ENCODE results near the gene SLC2A5.
"Not testable (repeated sequence)": the region's sequence is repeated elsewhere in the genome, so short reads cannot be mapped to it uniquely, and the experiment has no call there.

The SLC2A5 gene

GRCh38 chr1:9004031-9004699 is 65.3 kb downstream of the SLC2A5 start:
- peak; percentile 19 for DNase-seq

- DNase-seq: not testable (repeated sequence)
These were observed 67.2 kb downstream of the SLC2A5 start for GRCh38 chr1:9002215-9002560.

GRCh38 chr1:9001534-9002214 is 67.8 kb downstream of the SLC2A5 start:
- not testable (repeated sequence) for DNase-seq

- DNase-seq: not testable (repeated sequence)
These were observed 75.3 kb downstream of the SLC2A5 start for GRCh38 chr1:8993962-8994675.

- no peak for DNase-seq
These were observed 76.3 kb downstream of the SLC2A5 start for GRCh38 chr1:8992936-8993687.

- peak; percentile 55 for DNase-seq
These were observed 79.6 kb downstream of the SLC2A5 start for GRCh38 chr1:8989821-8990220.

GRCh38 chr1:8989061-8989460 is 80.4 kb downstream of the SLC2A5 start:
- no peak for DNase-seq

GRCh38 chr1:8988618-8988967 is 80.8 kb downstream of the SLC2A5 start:
- no peak for DNase-seq

GRCh38 chr1:8987881-8988617 is 81.4 kb downstream of the SLC2A5 start:
- peak; percentile 7 for DNase-seq

GRCh38 chr1:8986814-8987190 is 82.6 kb downstream of the SLC2A5 start:
- DNase-seq: no peak

GRCh38 chr1:8985915-8986813 is 83.3 kb downstream of the SLC2A5 start:
- no peak for DNase-seq

Measured in MV-4-11 (cell line).